Measurements from ENCODE around the gene SMIM43.

SMIM43 gene

GRCh38 chr4:121741751-121742150 is 23.2 kb downstream of the SMIM43 start:
- no peak for DNase-seq (ENCODE audit: extremely low read depth, low read depth)
- TF ChIP-seq CTCF (IDR thresholded peaks at IDR 0.05; ENCODE audit: low read depth, low read length, missing control alignments), result no peak
- no peak overlapping the region for H3K4me3 ChIP-seq (replicated peaks; ENCODE audit: low read depth, low read length)

GRCh38 chr4:121740796-121741409 is 24.1 kb downstream of the SMIM43 start:
- no peak overlapping the region for H3K4me3 ChIP-seq (replicated peaks; ENCODE audit: low read depth, low read length)
- no peak for TF ChIP-seq CTCF (IDR thresholded peaks at IDR 0.05; ENCODE audit: low read depth, low read length, missing control alignments)
- DNase-seq (ENCODE audit: extremely low read depth, low read depth), result no peak

- no peak for TF ChIP-seq CTCF (IDR thresholded peaks at IDR 0.05; ENCODE audit: low read depth, low read length, missing control alignments)
- no peak overlapping the region for H3K4me3 ChIP-seq (replicated peaks; ENCODE audit: low read depth, low read length)
- DNase-seq (ENCODE audit: extremely low read depth, low read depth), result no peak
These were observed 25.4 kb downstream of the SMIM43 start for GRCh38 chr4:121739575-121739974.

GRCh38 chr4:121738780-121739535 is 26.0 kb downstream of the SMIM43 start:
- no peak for DNase-seq (ENCODE audit: extremely low read depth, low read depth)
- TF ChIP-seq CTCF (IDR thresholded peaks at IDR 0.05; ENCODE audit: low read depth, low read length, missing control alignments), result no peak
- H3K4me3 ChIP-seq (replicated peaks; ENCODE audit: low read depth, low read length), result no peak overlapping the region

GRCh38 chr4:121737846-121738554 is 27.0 kb downstream of the SMIM43 start:
- DNase-seq (ENCODE audit: extremely low read depth, low read depth), result no peak
- TF ChIP-seq CTCF (IDR thresholded peaks at IDR 0.05; ENCODE audit: low read depth, low read length, missing control alignments), result no peak
- H3K4me3 ChIP-seq (replicated peaks; ENCODE audit: low read depth, low read length), result no peak overlapping the region

GRCh38 chr4:121736735-121737351 is 28.1 kb downstream of the SMIM43 start:
- no peak overlapping the region for H3K4me3 ChIP-seq (replicated peaks; ENCODE audit: low read depth, low read length)
- TF ChIP-seq CTCF (IDR thresholded peaks at IDR 0.05; ENCODE audit: low read depth, low read length, missing control alignments), result peak; percentile 60
- DNase-seq (ENCODE audit: extremely low read depth, low read depth), result peak; percentile 36

Measured in HFF-Myc (cell line).